B cell (primary cell): ENCODE measurements around the gene GPC2. TPM values are rescaled to one million over a fixed set of nuclear protein-coding genes. Genes with fewer than 3 reads are reported as not detected.
A peak's percentile ranks its signal among the peaks of the same experiment; 100 is the strongest.

Experiments
- ATAC-seq: fragments of 200-7000 bp; cut with Tn5 transposase; one replicate; pipeline ENCODE4 v1.10.0; 2021; ENCODE audit warnings: low read depth, mild to moderate bottlenecking, moderate number of reproducible peaks, moderate library complexity
- CTCF ChIA-PET: fragments of 350-600 bp; sonication (Branson Sonifier 250); formaldehyde crosslinking; loops from one replicate; lab custom pipeline; 2021; ENCODE audit warnings: antibody characterized with exemption, inconsistent platforms; lab: Charles Lee
- POLR2A ChIA-PET: fragments of 350-600 bp; sonication (Branson Sonifier 250); formaldehyde crosslinking; loops from one replicate; lab custom pipeline; 2021; ENCODE audit warnings: antibody characterized with exemption; lab: Charles Lee
- DNase-seq: peaks from one replicate; pipeline ENCODE4 v3.0.0; 2013
- H2AFZ ChIP-seq: 2 replicates; pipeline ENCODE4 v1.6.1; 2012; ENCODE audit warnings: mild to moderate bottlenecking, low read depth, low read length; ENCODE audit not compliant: insufficient read depth, poor library complexity, severe bottlenecking
- H3K27ac ChIP-seq, 2 donors: 1 replicate in 1 of 2; 2 replicates in 1 of 2; pipeline ENCODE4 v1.5.1; 2012 to 2013; ENCODE audit warnings: low read length in 2 of 2, mild to moderate bottlenecking in 2 of 2, moderate library complexity in 1 of 2
- H3K27me3 ChIP-seq, 4 experiments: fragments of 200-600 bp in 1 of 4; sonication (generic) in 1 of 4; replicated peaks in 1 of 4; 1 replicate in 2 of 4; 2 replicates in 2 of 4; pipeline versions ENCODE4 v1.6.1 to v1.7.0; 2013 to 2016; ENCODE audit warnings: low read length in 3 of 4, mild to moderate bottlenecking in 2 of 4, mixed read lengths in 1 of 4, moderate library complexity in 1 of 4; ENCODE audit not compliant: insufficient read depth in 4 of 4, control insufficient read depth in 3 of 4; ENCODE audit errors: control extremely low read depth in 1 of 4
- H3K36me3 ChIP-seq, 2 experiments: replicated peaks in 1 of 2; 1 replicate in 1 of 2; 2 replicates in 1 of 2; pipeline versions ENCODE4 v1.6.1 to v1.7.1; 2013; ENCODE audit warnings: low read length in 1 of 2; ENCODE audit not compliant: insufficient read depth in 2 of 2, control insufficient read depth in 1 of 2; ENCODE audit errors: control extremely low read depth in 1 of 2, extremely low read depth in 1 of 2
- H3K4me1 ChIP-seq, 2 donors: fragments of 200-600 bp in 1 of 2; sonication (generic) in 1 of 2; 1 replicate in 1 of 2; 2 replicates in 1 of 2; pipeline versions ENCODE4 v1.5.1 to v1.6.1; 2013 to 2017; ENCODE audit warnings: low read length in 2 of 2; ENCODE audit not compliant: control insufficient read depth in 2 of 2, insufficient read depth in 2 of 2
- H3K4me2 ChIP-seq: replicated peaks from 2 replicates; pipeline ENCODE3; 2012; ENCODE audit warnings: mild to moderate bottlenecking, low read depth, low read length; ENCODE audit not compliant: poor library complexity, severe bottlenecking
- H3K4me3 ChIP-seq, 5 experiments: fragments of 200-600 bp in 1 of 5; sonication (generic) in 1 of 5; 1 replicate in 3 of 5; 2 replicates in 2 of 5; pipeline versions ENCODE4 v1.5.1 to v1.7.0; 2011 to 2016; ENCODE audit warnings: low read length in 4 of 5, mild to moderate bottlenecking in 4 of 5, low read depth in 2 of 5, control low read depth in 1 of 5, moderate library complexity in 1 of 5; ENCODE audit not compliant: insufficient read depth in 1 of 5; ENCODE audit errors: control extremely low read depth in 1 of 5, extremely low read depth in 1 of 5
- H3K79me2 ChIP-seq: fragments of 200-600 bp; sonication (generic); one replicate; pipeline ENCODE4 v1.6.0; 2016; ENCODE audit warnings: low read length; ENCODE audit not compliant: control insufficient read depth, insufficient read depth
- H3K9ac ChIP-seq: fragments of 200-600 bp; sonication (generic); 2 replicates; pipeline ENCODE4 v1.6.1; 2017; ENCODE audit warnings: mild to moderate bottlenecking, low read length, moderate library complexity
- H3K9me3 ChIP-seq, 3 donors: one replicate each; pipeline versions ENCODE4 v1.6.1 to v1.7.1; 2013; ENCODE audit warnings: low read length in 2 of 3; ENCODE audit not compliant: control insufficient read depth in 2 of 3, insufficient read depth in 1 of 3; ENCODE audit errors: control extremely low read depth in 1 of 3
- H4K20me1 ChIP-seq: 2 replicates; pipeline ENCODE4 v1.6.0; 2012; ENCODE audit warnings: mild to moderate bottlenecking, low read length; ENCODE audit not compliant: insufficient read depth, control insufficient read depth, poor library complexity, severe bottlenecking
- H3K27ac Mint-ChIP-seq: one replicate; pipeline ENCODE4 v1.8.0; 2021; ENCODE audit warnings: mixed read lengths
- H3K27me3 Mint-ChIP-seq: one replicate; pipeline ENCODE4 v1.8.0; 2021; ENCODE audit warnings: mixed read lengths
- H3K4me1 Mint-ChIP-seq: one replicate; pipeline ENCODE4 v1.8.0; 2021; ENCODE audit warnings: mixed read lengths
- H3K4me3 Mint-ChIP-seq: one replicate; pipeline ENCODE4 v1.8.0; 2021; ENCODE audit warnings: mixed read lengths
- H3K9me3 Mint-ChIP-seq: one replicate; pipeline ENCODE4 v1.8.0; 2022; ENCODE audit warnings: mixed read lengths; ENCODE audit not compliant: insufficient read depth
- CTCF ChIP-seq: fragments of 200-600 bp; IDR thresholded peaks from one replicate; pipeline ENCODE4 v1.8.0; 2022; ENCODE audit warnings: antibody characterized with exemption, mild to moderate bottlenecking
- EZH2 ChIP-seq: IDR thresholded peaks from 2 replicates; pipeline ENCODE4 v1.6.1; 2012; ENCODE audit warnings: borderline replicate concordance, low read depth, mild to moderate bottlenecking, moderate library complexity, low read length; ENCODE audit not compliant: insufficient read depth, poor library complexity, severe bottlenecking
- WGBS: methylation state at CpG from one replicate; pipeline ENCODE4 v1.1.5; 2013; ENCODE audit warnings: missing lambda C conversion rate; ENCODE audit not compliant: insufficient coverage; 5-methylcytosine and 5-hydroxymethylcytosine counted together
- intact Hi-C: fragments of 100-400 bp; cut with micrococcal nuclease; formaldehyde crosslinking; loops from one replicate; pipeline ENCODE4 v1.10.0; 2022
- polyA plus RNA-seq: library from polyadenylated mRNA; depleted of rRNA; stranded (reverse); fragments of >200 nt; gene quantifications from 2 replicates; pipeline ENCODE4 v1.2.3, GENCODE V29; 2012
- total RNA-seq, 2 donors: library from RNA; stranded (reverse); fragments of 120-200 nt in 1 of 2; gene quantifications; 1 replicate in 1 of 2; 2 replicates in 1 of 2; pipeline versions ENCODE4 v1.2.3 to v1.2.4, GENCODE V29; 2013 to 2022

Gene GPC2
- total and polyA plus RNA-seq, 2 donors (not counting 1 experiment from before 2014, with no cell fraction given): 3.9 to 4.1 TPM

GRCh38 chr7:100158229-100159098 is 18.7 kb downstream of the GPC2 start, which contains the start of gene TRAPPC14:
TRAPPC14 (minus strand) TSS chr7:100158723; CDS start chr7:100158499, 224 bp downstream.
- TF ChIP-seq EZH2: no peak
- TF ChIP-seq CTCF: no peak
- Histone ChIP-seq H3K4me1 (peaks cover 22 to 27% of the 10 kb centered on the region in 2 donors), H3K27me3 (no peaks in the 10 kb centered on the region), H3K27ac (peak within 1 kb of the TSS; percentile 68 to 84), H3K36me3 (peaks cover 0 to 41% of the 10 kb centered on the region in 2 experiments), H3K4me2 (peak within 1 kb of the TSS; percentile 92), H3K9me3 (no peaks in the 10 kb centered on the region), H3K9ac (peak within 1 kb of the TSS; percentile 95), H3K4me3 (peak within 1 kb of the TSS; percentile 56 to 95 (median 73)), H2AFZ (peak within 1 kb of the TSS; percentile 97), H4K20me1 (peaks cover 28% of the 10 kb centered on the region), H3K79me2 (peaks cover 23% of the 10 kb centered on the region)
- WGBS: under 1% methylated on average over 81 of the region's 87 CpGs
- ATAC-seq: peak; percentile 93
- intact Hi-C loops: loop anchor here (1.0 to 5.0 kb wide), 6 partner anchors 10 to 179 kb away; partner anchors contain the start of genes GAL3ST4, GPC2, LAMTOR4 and MBLAC1
- CTCF ChIA-PET: interaction anchor here (0.5 to 5.1 kb wide), 6 partner anchors 9 to 38 kb away, joined by 3 to 18 read pairs (median 4); partner anchors contain the start of gene LAMTOR4
- H3K4me3 Mint-ChIP-seq: peak within 1 kb of the TSS; percentile 89
- H3K27me3 Mint-ChIP-seq: no peaks in the 10 kb centered on the region
- peak; percentile 93 for DNase-seq
- H3K4me1 Mint-ChIP-seq: peaks cover 43% of the 10 kb centered on the region
- H3K27ac Mint-ChIP-seq: peak within 1 kb of the TSS; percentile 90
- POLR2A ChIA-PET: interaction anchor here (0.7 to 2.9 kb wide), 2 partner anchors 10 to 30 kb away, joined by 5 to 16 read pairs; partner anchors contain the start of gene LAMTOR4
- no peaks in the 10 kb centered on the region for H3K9me3 Mint-ChIP-seq
